Lung (tissue), 12 donors: Measurements from ENCODE around the gene CMIP. TPM values are rescaled to one million over a fixed set of nuclear protein-coding genes. Genes with fewer than 3 reads are reported as not detected.

Experiments used
- ATAC-seq: fragments of 200-7000 bp; cut with Tn5 transposase; one replicate; pipeline ENCODE4 v1.9.1; 2020; ENCODE audit warnings: moderate number of reproducible peaks; ENCODE audit not compliant: insufficient read depth, low FRiP score
- DNase-seq, 3 donors: peaks; one replicate each; pipeline ENCODE4 v3.0.0-alpha.2; 2013 to 2017
- H3K27ac ChIP-seq, 2 donors: one replicate each; pipeline ENCODE4 v1.5.1; 2013; ENCODE audit warnings: mild to moderate bottlenecking in 2 of 2, moderate library complexity in 2 of 2, control low read depth in 1 of 2, inconsistent platforms in 1 of 2, low read depth in 1 of 2, low read length in 1 of 2
- H3K27me3 ChIP-seq, 3 donors: one replicate each; pipeline ENCODE4 v1.5.1; 2013; ENCODE audit warnings: low read length in 2 of 3; ENCODE audit not compliant: control insufficient read depth in 3 of 3, insufficient read depth in 3 of 3
- H3K36me3 ChIP-seq, 4 donors: one replicate each; pipeline ENCODE4 v1.5.1; 2013; ENCODE audit warnings: low read length in 4 of 4, mild to moderate bottlenecking in 1 of 4, moderate library complexity in 1 of 4; ENCODE audit not compliant: control insufficient read depth in 4 of 4, insufficient read depth in 4 of 4
- H3K4me1 ChIP-seq, 5 donors: one replicate each; pipeline ENCODE4 v1.5.1; 2013; ENCODE audit warnings: low read length in 5 of 5, mild to moderate bottlenecking in 2 of 5, moderate library complexity in 1 of 5; ENCODE audit not compliant: control insufficient read depth in 5 of 5, insufficient read depth in 5 of 5
- H3K4me3 ChIP-seq: one replicate; pipeline ENCODE4 v1.5.1; 2013; ENCODE audit warnings: mild to moderate bottlenecking, control low read depth, moderate library complexity
- H3K9ac ChIP-seq, 2 donors: one replicate each; pipeline ENCODE4 v1.5.1; 2013; ENCODE audit warnings: low read length in 2 of 2, control low read depth in 1 of 2; ENCODE audit not compliant: insufficient read depth in 1 of 2
- H3K9me3 ChIP-seq, 4 donors: one replicate each; pipeline ENCODE4 v1.5.1; 2013; ENCODE audit warnings: low read length in 3 of 4, mild to moderate bottlenecking in 1 of 4, moderate library complexity in 1 of 4; ENCODE audit not compliant: control insufficient read depth in 4 of 4, insufficient read depth in 3 of 4
- WGBS, 2 donors: extraction: QIAGEN DNeasy Blood & Tissue Kit; methylation state at CpG; one replicate each; pipeline ENCODE4 v1.1.7; 2013; 5-methylcytosine and 5-hydroxymethylcytosine counted together
- polyA plus RNA-seq, 2 donors: library from polyadenylated mRNA; stranded (reverse); fragments of 200-250 nt; gene quantifications; one replicate each; pipeline ENCODE4 v1.2.1, GENCODE V29; 2013
- total RNA-seq, 2 donors: library from RNA; depleted of rRNA in 1 of 2; stranded (reverse); fragments of >200 nt in 1 of 2; gene quantifications; one replicate each; pipeline ENCODE4 v1.2.1, GENCODE V29; 2014 to 2021
- TF ChIP-seq, protein P1 (sequence below): IDR thresholded peaks from 2 replicates; pipeline ENCODE4 v1.5.1; 2012; ENCODE audit warnings: mild to moderate bottlenecking; ENCODE audit errors: control extremely low read depth, extremely low read depth
- donor health status: control.
- donor health status: control.
- donor health status: Bipolar disorder and iron deficiency.
- donor health status: healthy.
- donor health status: DM: yes; HTN: yes; CAD: no.

CMIP gene
- total and polyA plus RNA-seq, 4 donors: 11.8 to 80.5 (median 48.6) TPM

DNA sequence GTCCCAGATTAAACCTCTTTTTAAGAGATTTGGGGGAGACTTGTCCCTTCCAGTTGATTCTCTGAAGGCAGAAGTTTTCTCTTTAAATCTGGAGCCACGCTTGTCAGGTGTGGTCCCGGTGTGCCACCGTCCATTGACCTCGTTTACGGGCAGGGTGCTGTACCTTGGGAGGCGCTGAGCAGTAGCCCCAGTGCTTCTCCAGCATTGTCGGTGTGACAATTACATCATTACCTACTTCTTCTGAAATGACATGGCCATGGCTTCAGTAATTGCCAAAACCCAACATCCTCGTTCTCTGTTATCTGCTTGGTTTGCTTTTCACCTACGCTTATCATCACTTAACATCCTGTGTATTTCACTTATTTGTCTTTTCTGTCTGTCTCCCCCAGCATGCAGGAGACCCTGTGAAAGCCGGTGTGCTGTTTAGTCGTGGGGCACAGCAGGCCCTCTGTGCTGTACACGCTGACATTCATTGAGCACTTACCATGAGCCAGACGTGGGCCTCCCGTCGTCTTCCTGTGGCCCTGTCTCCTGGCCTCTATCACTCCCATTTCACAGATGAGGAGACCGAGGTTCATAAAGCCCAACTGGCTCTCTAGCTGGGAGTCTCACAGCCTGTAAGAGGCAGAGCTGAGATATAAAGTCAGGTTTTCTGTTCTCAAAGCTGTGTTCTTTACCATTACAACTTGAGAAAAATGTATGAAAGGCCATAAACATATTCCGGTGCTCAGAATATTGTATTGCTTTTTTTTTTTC lies 143.9 kb downstream of the CMIP start:
- Histone ChIP-seq H3K27ac (no peak overlapping the region), H3K27me3 (no peaks in the 10 kb centered on the region), H3K36me3 (peaks cover 0 to 9% (median under 1%) of the 10 kb centered on the region in 4 donors), H3K9me3 (no peaks in the 10 kb centered on the region), H3K4me1 (peaks cover 0 to 8% (median 0%) of the 10 kb centered on the region in 5 donors), H3K9ac (no peak overlapping the region), H3K4me3 (no peak overlapping the region)
- WGBS, 2 donors: 91 to 93% methylated on average over 17 of the region's 17 CpGs
- DNase-seq: no peak
- ATAC-seq: no peak
- TF ChIP-seq, protein P1, sequence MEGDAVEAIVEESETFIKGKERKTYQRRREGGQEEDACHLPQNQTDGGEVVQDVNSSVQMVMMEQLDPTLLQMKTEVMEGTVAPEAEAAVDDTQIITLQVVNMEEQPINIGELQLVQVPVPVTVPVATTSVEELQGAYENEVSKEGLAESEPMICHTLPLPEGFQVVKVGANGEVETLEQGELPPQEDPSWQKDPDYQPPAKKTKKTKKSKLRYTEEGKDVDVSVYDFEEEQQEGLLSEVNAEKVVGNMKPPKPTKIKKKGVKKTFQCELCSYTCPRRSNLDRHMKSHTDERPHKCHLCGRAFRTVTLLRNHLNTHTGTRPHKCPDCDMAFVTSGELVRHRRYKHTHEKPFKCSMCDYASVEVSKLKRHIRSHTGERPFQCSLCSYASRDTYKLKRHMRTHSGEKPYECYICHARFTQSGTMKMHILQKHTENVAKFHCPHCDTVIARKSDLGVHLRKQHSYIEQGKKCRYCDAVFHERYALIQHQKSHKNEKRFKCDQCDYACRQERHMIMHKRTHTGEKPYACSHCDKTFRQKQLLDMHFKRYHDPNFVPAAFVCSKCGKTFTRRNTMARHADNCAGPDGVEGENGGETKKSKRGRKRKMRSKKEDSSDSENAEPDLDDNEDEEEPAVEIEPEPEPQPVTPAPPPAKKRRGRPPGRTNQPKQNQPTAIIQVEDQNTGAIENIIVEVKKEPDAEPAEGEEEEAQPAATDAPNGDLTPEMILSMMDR: no peak

DNA sequence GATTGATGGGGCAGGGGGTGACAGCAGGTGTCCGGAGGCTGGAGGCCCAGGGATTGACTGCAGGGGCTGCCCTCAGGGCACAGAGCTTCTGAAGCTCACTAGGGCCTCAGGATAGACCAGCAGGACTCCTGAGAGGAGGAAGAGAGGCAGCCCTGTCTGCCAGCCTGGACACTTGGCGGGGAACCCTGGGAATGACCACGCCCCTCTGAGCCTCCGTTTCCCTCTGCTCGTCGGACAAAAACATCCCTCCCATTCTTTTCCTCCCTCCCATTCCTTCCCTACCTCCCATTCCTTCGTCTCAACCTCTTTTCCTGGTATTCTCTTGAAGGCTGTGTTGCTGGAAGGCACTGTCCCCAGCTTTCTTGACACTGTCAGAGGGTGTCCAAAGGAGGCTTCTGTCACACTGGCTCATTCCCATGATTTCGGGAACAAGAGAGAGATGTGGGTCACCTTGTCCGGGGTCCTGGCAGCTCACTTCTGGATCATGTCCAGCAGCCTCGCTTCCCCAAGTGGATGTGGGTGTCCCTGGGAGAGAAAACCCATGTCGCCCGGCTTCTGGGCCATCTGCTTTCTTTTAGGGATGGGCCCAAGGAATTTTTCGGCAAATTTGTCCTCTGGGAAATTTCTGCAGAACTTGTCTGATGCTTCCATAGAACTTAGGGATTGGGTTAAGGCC lies 145.5 kb downstream of the CMIP start:
- DNase-seq: no peak
- WGBS, 2 donors: 87% methylated on average over 11 to 13 of the region's 13 CpGs

DNA sequence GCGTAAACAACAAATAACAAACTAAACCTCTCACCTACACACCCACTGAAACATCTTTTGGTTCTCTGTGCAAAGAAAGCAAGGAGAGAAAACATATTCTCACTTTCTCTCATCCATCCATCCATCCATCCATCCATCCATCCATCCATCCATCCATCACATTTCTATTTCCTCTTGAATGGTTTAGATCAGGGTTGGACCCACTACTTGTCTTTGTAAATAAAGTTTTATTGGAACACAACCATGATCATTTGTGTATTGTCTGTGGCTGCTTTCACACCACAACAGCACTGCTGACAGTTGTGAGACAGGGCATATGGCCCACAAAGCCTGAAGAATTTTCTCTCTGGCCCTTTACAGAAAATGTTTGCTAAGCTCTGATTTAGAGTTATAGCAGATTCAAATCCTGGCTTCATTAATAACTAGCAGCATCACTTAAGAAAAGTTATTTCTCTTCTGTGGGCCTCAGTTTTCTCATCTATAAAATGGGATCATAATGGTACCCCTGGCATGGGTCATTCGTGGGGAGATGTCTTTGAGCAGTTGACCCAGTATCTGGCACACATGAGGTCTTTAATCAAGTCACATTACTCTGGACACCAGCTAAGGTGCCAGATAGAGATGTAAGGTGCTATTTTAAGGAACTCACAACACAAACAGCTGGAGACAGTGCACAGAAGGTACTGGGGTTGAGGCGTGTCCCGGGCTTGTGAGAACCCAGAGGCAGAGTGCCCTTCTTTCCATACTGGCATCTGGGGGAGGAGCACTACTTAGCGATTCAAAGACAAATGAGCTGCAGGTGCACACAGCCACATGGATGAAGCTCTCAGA lies 146.3 kb downstream of the CMIP start:
- no peaks in the 10 kb centered on the region for H3K27me3 ChIP-seq
- TF ChIP-seq, protein P1: no peak
- no peak for ATAC-seq
- H3K36me3 ChIP-seq: peaks cover 0 to 9% (median 0%) of the 10 kb centered on the region in 4 donors
- DNase-seq: no peak
- H3K9me3 ChIP-seq: no peaks in the 10 kb centered on the region
- WGBS, 2 donors: 93 to 97% methylated on average over 5 of the region's 5 CpGs
- H3K27ac ChIP-seq: no peak overlapping the region
- no peaks in the 10 kb centered on the region for H3K4me1 ChIP-seq
- no peak overlapping the region for H3K4me3 ChIP-seq
- H3K9ac ChIP-seq: no peak overlapping the region

More for the DNA sequence above, 145.5 kb downstream of the CMIP start:
- Histone ChIP-seq H3K9me3 (no peaks in the 10 kb centered on the region), H3K27me3 (no peaks in the 10 kb centered on the region), H3K36me3 (peaks cover 0 to 9% (median 0%) of the 10 kb centered on the region in 4 donors), H3K4me3 (no peak overlapping the region), H3K27ac (no peak overlapping the region), H3K9ac (no peak overlapping the region), H3K4me1 (peaks cover 0 to 5% (median 0%) of the 10 kb centered on the region in 5 donors)
- TF ChIP-seq, protein P1: no peak
- ATAC-seq: no peak
